Body of pancreas (tissue), 4 donors: ENCODE data around the gene RBP7.

ENCODE experiments used
- CTCF ChIP-seq, 7 experiments: fragments of 450-650 bp in 4 of 7; fragments of 200-600 bp in 3 of 7; sonication (generic) in 3 of 7; IDR thresholded peaks; one replicate each; pipeline ENCODE4 v1.5.1; 2016 to 2019; ENCODE audit warnings: antibody characterized with exemption in 7 of 7
- POLR2A ChIP-seq, 3 donors: fragments of 450-650 bp; IDR thresholded peaks; one replicate each; pipeline ENCODE4 v1.6.1; 2016; ENCODE audit warnings: antibody characterized with exemption in 3 of 3, mild to moderate bottlenecking in 2 of 3

DNA sequence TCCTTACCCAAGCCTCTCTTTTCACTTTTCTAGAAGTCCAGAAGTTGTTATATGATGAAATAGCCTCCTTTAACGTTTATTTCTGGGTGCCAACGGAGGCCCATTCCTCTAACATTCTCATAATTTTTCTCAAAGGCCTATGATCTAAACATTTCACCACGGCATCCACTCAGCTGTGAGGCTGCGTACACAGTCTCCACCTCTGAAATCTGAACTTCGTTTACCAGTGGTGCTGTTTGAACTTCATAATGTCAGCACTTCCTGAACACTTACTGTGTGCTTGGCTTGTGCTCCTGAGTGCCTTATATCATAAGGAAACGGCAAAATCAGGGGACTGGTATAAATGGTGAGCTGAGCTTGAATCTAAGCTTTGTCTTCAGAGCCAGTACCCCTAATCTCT lies 12.0 kb upstream of the RBP7 start:
- TF ChIP-seq POLR2A (IDR thresholded peaks at IDR 0.05) = no peak
- TF ChIP-seq CTCF (IDR thresholded peaks at IDR 0.05) = no peak
